Spleen (tissue), 7 donors: ENCODE results near the gene ERC2.

Experiments used
- CTCF ChIP-seq, 11 experiments: fragments of 200-600 bp in 7 of 11; fragments of 450-650 bp in 4 of 11; sonication (generic) in 4 of 11; IDR thresholded peaks in 8 of 11; conservative IDR thresholded peaks in 3 of 11; 1 replicate in 7 of 11; 2 replicates in 4 of 11; pipeline versions ENCODE4 v1.4.0 to v1.8.0; 2016 to 2021; ENCODE audit warnings: antibody characterized with exemption in 11 of 11, inconsistent platforms in 4 of 11, mild to moderate bottlenecking in 1 of 11
- POLR2A ChIP-seq, 3 donors: fragments of 450-650 bp; IDR thresholded peaks; one replicate each; pipeline ENCODE4 v1.5.1; 2017; ENCODE audit warnings: antibody characterized with exemption in 3 of 3, mild to moderate bottlenecking in 1 of 3
- POLR2AphosphoS5 ChIP-seq, 3 donors: sonication (generic); formaldehyde crosslinking; IDR thresholded peaks; one replicate each; pipeline ENCODE4 v1.5.1; 2017; ENCODE audit warnings: antibody characterized with exemption in 3 of 3
- donor health status: DM: no; HTN: no; CAD: no; lungs with moderate emphysema.
- donor health status: DM: no; HTN: no; CAD: no.
- donor health status: DM: no; HTN: no; CAD: no.

- TF ChIP-seq CTCF (IDR thresholded peaks at IDR 0.05 in 8 of 11, conservative IDR thresholded peaks at IDR 0.05 in 3 of 11) (no peak), POLR2A (IDR thresholded peaks at IDR 0.05) (no peak), POLR2AphosphoS5 (IDR thresholded peaks at IDR 0.05) (no peak)
Observed at GRCh38 chr3:55687526-55687925, 780.7 kb downstream of the ERC2 start.
